Ascending aorta (tissue), 2 donors: ENCODE results near the gene ASIC5. TPM values are rescaled to one million over a fixed set of nuclear protein-coding genes. Genes with fewer than 3 reads are reported as not detected.
"Not testable (repeated sequence)": the region's sequence is repeated elsewhere in the genome, so short reads cannot be mapped to it uniquely, and the experiment has no call there.

Source experiments
- DNase-seq, 2 donors: peaks; one replicate each; pipeline ENCODE4 v3.0.0-alpha.2; 2019; ENCODE audit warnings: low spot score in 2 of 2
- H3K27ac ChIP-seq, 2 donors: fragments of 200-600 bp; sonication (generic); one replicate each; pipeline ENCODE4 v1.5.1; 2016 to 2017; ENCODE audit warnings: mild to moderate bottlenecking in 1 of 2
- H3K27me3 ChIP-seq: fragments of 200-600 bp; sonication (generic); one replicate; pipeline ENCODE4 v1.5.1; 2017
- H3K36me3 ChIP-seq, 2 donors: fragments of 200-600 bp; sonication (generic); one replicate each; pipeline ENCODE4 v1.5.1; 2016
- H3K4me1 ChIP-seq, 2 donors: fragments of 200-600 bp; sonication (generic); one replicate each; pipeline ENCODE4 v1.5.1; 2016 to 2017; ENCODE audit warnings: mild to moderate bottlenecking in 1 of 2
- H3K4me3 ChIP-seq, 2 donors: fragments of 200-600 bp; sonication (generic); one replicate each; pipeline ENCODE4 v1.5.1; 2016 to 2017; ENCODE audit warnings: mild to moderate bottlenecking in 1 of 2
- H3K9me3 ChIP-seq, 2 donors: fragments of 200-600 bp; sonication (generic); one replicate each; pipeline ENCODE4 v1.5.1; 2016
- intact Hi-C: fragments of 100-400 bp; cut with DNase I; formaldehyde crosslinking; loops from one replicate; pipeline ENCODE4 v1.15.1; 2023
- total RNA-seq: library from RNA; depleted of rRNA; stranded (reverse); fragments of >200 nt; gene quantifications from one replicate; pipeline ENCODE4 v1.1.0, GENCODE V29; 2016
- TF ChIP-seq, protein P1 (sequence below), 3 experiments: fragments of 200-600 bp in 2 of 3; fragments of 450-650 bp in 1 of 3; sonication (generic) in 2 of 3; IDR thresholded peaks; one replicate each; pipeline ENCODE4 v1.5.1; 2016 to 2019; ENCODE audit warnings: antibody characterized with exemption in 3 of 3, mild to moderate bottlenecking in 1 of 3, moderate library complexity in 1 of 3

ASIC5 gene
- total RNA-seq, 1 donor from 2014 or later: not detected

DNA sequence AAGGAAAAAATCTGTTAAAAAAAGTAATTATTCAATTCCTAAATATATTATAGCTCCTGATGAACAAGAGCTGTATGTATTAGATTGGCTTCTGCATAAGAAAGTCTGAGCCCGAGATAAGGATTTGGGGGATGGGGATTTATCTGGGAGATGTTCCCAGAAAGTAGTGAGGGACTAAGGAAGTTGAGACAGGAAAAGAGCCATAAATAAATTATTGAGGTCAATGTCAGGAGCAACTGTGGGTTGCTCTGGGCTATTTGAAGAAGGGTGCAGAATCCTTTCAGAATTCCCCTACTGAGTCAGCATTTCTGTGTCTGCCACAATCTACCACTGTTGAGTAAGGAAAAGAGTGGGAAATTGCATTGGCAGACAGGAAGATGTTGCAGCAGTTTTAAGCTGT lies 34.3 kb upstream of the ASIC5 start:
- peaks cover 0 to 3% of the 10 kb centered on the region in 2 donors for H3K9me3 ChIP-seq
- no peaks in the 10 kb centered on the region for H3K4me1 ChIP-seq
- TF ChIP-seq, protein P1, sequence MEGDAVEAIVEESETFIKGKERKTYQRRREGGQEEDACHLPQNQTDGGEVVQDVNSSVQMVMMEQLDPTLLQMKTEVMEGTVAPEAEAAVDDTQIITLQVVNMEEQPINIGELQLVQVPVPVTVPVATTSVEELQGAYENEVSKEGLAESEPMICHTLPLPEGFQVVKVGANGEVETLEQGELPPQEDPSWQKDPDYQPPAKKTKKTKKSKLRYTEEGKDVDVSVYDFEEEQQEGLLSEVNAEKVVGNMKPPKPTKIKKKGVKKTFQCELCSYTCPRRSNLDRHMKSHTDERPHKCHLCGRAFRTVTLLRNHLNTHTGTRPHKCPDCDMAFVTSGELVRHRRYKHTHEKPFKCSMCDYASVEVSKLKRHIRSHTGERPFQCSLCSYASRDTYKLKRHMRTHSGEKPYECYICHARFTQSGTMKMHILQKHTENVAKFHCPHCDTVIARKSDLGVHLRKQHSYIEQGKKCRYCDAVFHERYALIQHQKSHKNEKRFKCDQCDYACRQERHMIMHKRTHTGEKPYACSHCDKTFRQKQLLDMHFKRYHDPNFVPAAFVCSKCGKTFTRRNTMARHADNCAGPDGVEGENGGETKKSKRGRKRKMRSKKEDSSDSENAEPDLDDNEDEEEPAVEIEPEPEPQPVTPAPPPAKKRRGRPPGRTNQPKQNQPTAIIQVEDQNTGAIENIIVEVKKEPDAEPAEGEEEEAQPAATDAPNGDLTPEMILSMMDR (IDR thresholded peaks at IDR 0.05): no peak
- H3K27me3 ChIP-seq: no peaks in the 10 kb centered on the region
- no peak overlapping the region for H3K27ac ChIP-seq
- DNase-seq: no peak
- intact Hi-C loops: no loop called here
- no peak overlapping the region for H3K4me3 ChIP-seq
- H3K36me3 ChIP-seq: no peaks in the 10 kb centered on the region

DNA sequence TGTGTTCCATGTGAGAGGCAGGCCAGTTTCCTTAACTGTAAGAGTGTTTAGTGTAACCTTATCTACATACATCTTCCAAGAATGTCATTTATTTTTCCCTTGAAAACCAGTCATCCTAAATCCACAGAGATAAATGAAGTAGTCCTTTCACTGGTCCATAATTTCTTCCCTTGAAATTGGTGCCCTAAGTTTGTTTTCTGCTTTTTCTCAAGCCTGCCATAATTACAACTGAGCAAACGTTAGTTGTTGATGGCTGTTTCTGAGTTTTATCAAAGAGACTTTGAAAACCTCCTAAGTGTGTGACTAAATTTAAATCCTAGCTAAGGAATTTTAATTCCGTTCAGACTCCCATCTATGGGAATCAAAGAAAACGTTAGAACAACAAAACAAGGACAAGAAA lies 33.8 kb upstream of the ASIC5 start:
- Histone ChIP-seq H3K27ac (no peak overlapping the region), H3K9me3 (peaks cover 0 to 3% of the 10 kb centered on the region in 2 donors), H3K4me1 (no peaks in the 10 kb centered on the region), H3K36me3 (no peaks in the 10 kb centered on the region), H3K4me3 (no peak overlapping the region), H3K27me3 (no peaks in the 10 kb centered on the region)
- no peak for DNase-seq
- TF ChIP-seq, protein P1 (IDR thresholded peaks at IDR 0.05): no peak
- intact Hi-C loops: no loop called here

DNA sequence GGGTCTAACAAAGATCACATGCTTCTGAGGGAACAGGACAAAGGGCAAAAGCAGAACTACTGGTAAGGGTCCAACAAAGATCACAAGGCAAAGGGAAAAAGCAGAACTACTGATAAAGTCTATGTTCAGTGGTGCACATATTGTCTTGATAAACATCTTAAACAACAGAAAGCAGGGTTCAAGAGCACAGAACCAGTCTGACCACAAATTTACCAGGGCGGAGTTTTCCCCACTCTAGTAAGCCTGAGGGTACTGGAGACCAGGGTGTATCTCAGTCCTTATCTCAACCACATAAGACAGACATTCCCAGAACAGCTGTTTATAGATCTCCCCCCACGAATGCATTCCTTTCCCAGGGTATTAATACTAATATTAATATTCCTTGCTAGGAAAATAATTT lies 32.3 kb upstream of the ASIC5 start:
- intact Hi-C loops, H3K36me3 ChIP-seq, H3K27ac ChIP-seq, H3K4me3 ChIP-seq, H3K9me3 ChIP-seq, H3K27me3 ChIP-seq, DNase-seq, H3K4me1 ChIP-seq: not testable (repeated sequence)

DNA sequence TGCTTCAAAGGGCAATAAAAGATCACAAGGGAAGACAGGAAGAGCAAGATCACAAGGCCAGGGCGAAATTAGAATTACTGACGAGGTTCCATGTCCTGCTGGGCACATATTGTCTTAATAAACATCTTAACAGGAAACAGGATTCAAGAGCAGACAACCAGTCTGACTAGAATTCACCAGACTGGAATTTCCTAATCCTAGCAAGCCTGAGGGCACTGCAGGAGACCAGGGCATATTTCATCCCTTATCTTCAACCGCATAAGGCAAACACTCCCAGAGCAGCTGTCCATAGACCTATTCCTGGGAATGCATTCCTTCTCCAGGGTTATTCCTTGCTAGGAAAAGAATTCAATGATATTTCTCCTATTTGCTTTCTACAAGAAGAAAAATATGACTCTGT lies 25.0 kb upstream of the ASIC5 start:
- Histone ChIP-seq H3K27me3 (no peaks in the 10 kb centered on the region), H3K36me3 (no peaks in the 10 kb centered on the region), H3K4me3 (no peak overlapping the region), H3K9me3 (no peaks in the 10 kb centered on the region), H3K27ac (no peak overlapping the region), H3K4me1 (no peaks in the 10 kb centered on the region)
- TF ChIP-seq, protein P1 (IDR thresholded peaks at IDR 0.05): no peak
- no peak for DNase-seq
- intact Hi-C loops: no loop called here

DNA sequence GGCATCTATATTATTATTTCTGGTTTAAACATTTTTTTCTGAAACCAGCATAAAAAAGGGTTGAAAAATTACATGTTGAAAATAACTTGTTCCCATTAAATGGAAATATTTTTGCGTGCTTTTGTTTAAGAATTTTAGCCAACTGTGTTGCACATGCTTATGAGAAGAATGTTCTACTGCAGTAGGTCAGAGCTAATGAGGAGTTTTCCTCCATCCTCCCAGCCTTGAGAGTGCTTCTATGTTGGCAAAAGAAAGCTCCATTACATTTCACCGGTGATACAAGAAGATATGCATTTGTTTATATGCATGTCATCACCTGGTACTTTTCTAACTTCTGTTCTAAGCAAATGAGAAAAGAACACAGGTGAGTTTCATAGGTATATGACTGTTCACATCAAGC lies 23.9 kb upstream of the ASIC5 start:
- intact Hi-C loops: no loop called here
- Histone ChIP-seq H3K9me3 (no peaks in the 10 kb centered on the region), H3K36me3 (no peaks in the 10 kb centered on the region), H3K4me1 (no peaks in the 10 kb centered on the region), H3K27me3 (no peaks in the 10 kb centered on the region), H3K4me3 (no peak overlapping the region), H3K27ac (no peak overlapping the region)
- DNase-seq: no peak
- TF ChIP-seq, protein P1 (IDR thresholded peaks at IDR 0.05): no peak

DNA sequence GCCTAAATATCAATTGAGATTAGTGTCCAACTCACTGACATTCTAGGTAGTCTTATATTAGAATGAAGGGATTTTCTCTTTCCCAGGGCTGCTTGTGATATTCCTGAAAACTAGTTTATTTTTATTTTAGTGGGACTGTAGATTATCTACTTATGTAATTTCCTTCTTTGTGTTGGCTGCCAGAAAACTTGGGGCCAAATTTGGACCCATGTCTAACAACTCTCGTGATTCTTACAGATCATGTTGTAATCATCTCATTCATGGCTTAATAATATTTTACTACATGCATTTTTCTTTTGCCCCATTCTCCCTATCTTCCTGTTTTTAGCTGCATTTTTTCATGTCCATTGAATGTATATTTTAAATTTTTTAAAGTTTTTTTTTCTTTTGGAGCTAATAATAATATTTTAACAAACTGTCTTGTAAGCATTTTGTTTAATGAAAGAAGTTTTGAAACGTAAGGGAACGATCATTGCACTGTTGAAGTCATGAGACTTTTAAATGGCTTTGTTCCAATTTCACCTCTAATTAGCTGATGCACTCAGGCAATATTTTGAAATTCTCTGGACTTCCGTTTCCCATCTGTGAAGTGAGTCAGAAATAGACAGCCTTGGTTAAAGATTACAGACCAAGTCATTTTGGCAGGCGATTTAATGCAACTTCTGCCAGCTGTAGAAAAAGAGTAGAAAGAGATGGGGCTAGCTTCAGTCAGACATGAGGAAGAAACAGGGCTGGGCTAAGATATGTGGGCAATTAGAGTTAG lies 23.1 kb upstream of the ASIC5 start:
- intact Hi-C loops: no loop called here
- no peak overlapping the region for H3K27ac ChIP-seq
- DNase-seq: no peak
- TF ChIP-seq, protein P1 (IDR thresholded peaks at IDR 0.05): no peak
- no peaks in the 10 kb centered on the region for H3K27me3 ChIP-seq
- H3K4me3 ChIP-seq: no peak overlapping the region
- H3K36me3 ChIP-seq: no peaks in the 10 kb centered on the region
- no peaks in the 10 kb centered on the region for H3K9me3 ChIP-seq
- H3K4me1 ChIP-seq: no peaks in the 10 kb centered on the region
